ENCODE data around the gene LAG3.

LAG3 gene

GRCh38 chr12:6790496-6791150, 18.3 kb downstream of the LAG3 start:
- no peak for TF ChIP-seq TCF12 (IDR thresholded peaks at IDR 0.05; ENCODE audit: low read depth)
- TF ChIP-seq EP300 (IDR thresholded peaks at IDR 0.05; ENCODE audit: borderline replicate concordance): no peak
- no peak for TF ChIP-seq USF1 (IDR thresholded peaks at IDR 0.05)
- no peak for TF ChIP-seq TAF1 (IDR thresholded peaks at IDR 0.05; ENCODE audit: low read depth)
- no peak for TF ChIP-seq EGR1 (IDR thresholded peaks at IDR 0.05)
- no peak for TF ChIP-seq FOXM1 (IDR thresholded peaks at IDR 0.05; ENCODE audit: borderline replicate concordance, low read depth)
- TF ChIP-seq CEBPB (IDR thresholded peaks at IDR 0.05): no peak
- no peak for TF ChIP-seq MAX (IDR thresholded peaks at IDR 0.05)

- TF ChIP-seq FOXM1 (IDR thresholded peaks at IDR 0.05; ENCODE audit: borderline replicate concordance, low read depth) (no peak), RAD21 (IDR thresholded peaks at IDR 0.05; ENCODE audit: low read depth) (no peak), EP300 (IDR thresholded peaks at IDR 0.05; ENCODE audit: borderline replicate concordance) (no peak)
These were observed 19.7 kb downstream of the LAG3 start for GRCh38 chr12:6791931-6792520.

- no peak for TF ChIP-seq TAF1 (IDR thresholded peaks at IDR 0.05; ENCODE audit: low read depth)
These were observed 20.3 kb downstream of the LAG3 start for GRCh38 chr12:6792522-6793201.

GRCh38 chr12:6795088-6795487, 22.8 kb downstream of the LAG3 start:
- TF ChIP-seq NFIC (IDR thresholded peaks at IDR 0.05): no peak

GRCh38 chr12:6796576-6796975, 24.3 kb downstream of the LAG3 start:
- TF ChIP-seq FOXM1 (IDR thresholded peaks at IDR 0.05; ENCODE audit: borderline replicate concordance, low read depth) (no peak), MAX (IDR thresholded peaks at IDR 0.05) (no peak), NFIC (IDR thresholded peaks at IDR 0.05) (no peak), TEAD4 (IDR thresholded peaks at IDR 0.05) (no peak), CREB1 (IDR thresholded peaks at IDR 0.05; ENCODE audit: low read depth) (no peak), REST (IDR thresholded peaks at IDR 0.05; ENCODE audit: low read depth) (no peak), USF1 (IDR thresholded peaks at IDR 0.05) (no peak), TAF1 (IDR thresholded peaks at IDR 0.05; ENCODE audit: low read depth) (no peak), CEBPB (IDR thresholded peaks at IDR 0.05) (no peak), YY1 (IDR thresholded peaks at IDR 0.05; ENCODE audit: low read depth) (no peak), RAD21 (IDR thresholded peaks at IDR 0.05; ENCODE audit: low read depth) (no peak), TCF12 (IDR thresholded peaks at IDR 0.05; ENCODE audit: low read depth) (no peak), ZBTB7A (IDR thresholded peaks at IDR 0.05; ENCODE audit: low read depth) (no peak), EP300 (IDR thresholded peaks at IDR 0.05; ENCODE audit: borderline replicate concordance) (no peak), EGR1 (IDR thresholded peaks at IDR 0.05) (no peak)

- TF ChIP-seq REST (IDR thresholded peaks at IDR 0.05; ENCODE audit: low read depth) (no peak), CREB1 (IDR thresholded peaks at IDR 0.05; ENCODE audit: low read depth) (no peak), TEAD4 (IDR thresholded peaks at IDR 0.05) (no peak), EGR1 (IDR thresholded peaks at IDR 0.05) (no peak), YY1 (IDR thresholded peaks at IDR 0.05; ENCODE audit: low read depth) (no peak), TCF12 (IDR thresholded peaks at IDR 0.05; ENCODE audit: low read depth) (no peak), USF1 (IDR thresholded peaks at IDR 0.05) (no peak), TAF1 (IDR thresholded peaks at IDR 0.05; ENCODE audit: low read depth) (no peak), EP300 (IDR thresholded peaks at IDR 0.05; ENCODE audit: borderline replicate concordance) (no peak), CEBPB (IDR thresholded peaks at IDR 0.05) (no peak), NFIC (IDR thresholded peaks at IDR 0.05) (no peak), RAD21 (IDR thresholded peaks at IDR 0.05; ENCODE audit: low read depth) (no peak), ZBTB7A (IDR thresholded peaks at IDR 0.05; ENCODE audit: low read depth) (no peak), MAX (IDR thresholded peaks at IDR 0.05) (no peak), FOXM1 (IDR thresholded peaks at IDR 0.05; ENCODE audit: borderline replicate concordance, low read depth) (no peak)
These were observed 26.8 kb downstream of the LAG3 start for GRCh38 chr12:6799147-6799546.

Measured in Ishikawa (cell line).